MM.1S (cell line): Measurements from ENCODE around the gene SLC18B1.

Experiments
- DNase-seq: peaks from one replicate; pipeline ENCODE4 v3.0.0-alpha.2; 2015
- H2AFZ ChIP-seq: fragments of 300-600 bp; sonication (generic); 2 replicates; pipeline ENCODE4 v1.6.0; 2016; ENCODE audit warnings: antibody characterized with exemption, low read length
- H3F3A ChIP-seq: fragments of 300-600 bp; sonication (generic); 2 replicates; pipeline ENCODE4 v1.6.1; 2016; ENCODE audit warnings: mild to moderate bottlenecking, antibody characterized with exemption, low read length, moderate library complexity, mixed read lengths; ENCODE audit not compliant: insufficient read depth
- H3K27ac ChIP-seq: fragments of 300-600 bp; sonication (generic); 2 replicates; pipeline ENCODE4 v1.5.1; 2016; ENCODE audit warnings: mild to moderate bottlenecking, low read length
- H3K27me3 ChIP-seq: fragments of 300-600 bp; sonication (generic); replicated peaks from 2 replicates; pipeline ENCODE4 v1.6.0; 2016; ENCODE audit warnings: low read length; ENCODE audit not compliant: insufficient read depth
- H3K36me3 ChIP-seq: fragments of 300-600 bp; sonication (generic); replicated peaks from 2 replicates; pipeline ENCODE4 v1.6.1; 2016; ENCODE audit warnings: mild to moderate bottlenecking, low read length, mixed read lengths; ENCODE audit not compliant: insufficient read depth
- H3K4me1 ChIP-seq: fragments of 300-600 bp; sonication (generic); 2 replicates; pipeline ENCODE4 v1.6.1; 2016; ENCODE audit warnings: low read length, mixed read lengths
- H3K4me2 ChIP-seq: fragments of 300-600 bp; sonication (generic); 2 replicates; pipeline ENCODE4 v1.6.0; 2016; ENCODE audit warnings: low read depth, low read length
- H3K4me3 ChIP-seq: fragments of 300-600 bp; sonication (generic); 2 replicates; pipeline ENCODE4 v1.5.1; 2016; ENCODE audit warnings: low read length, mixed read lengths
- H3K79me2 ChIP-seq: fragments of 300-600 bp; sonication (generic); 2 replicates; pipeline ENCODE4 v1.6.1; 2016; ENCODE audit warnings: mixed run types, low read length, mixed read lengths
- H3K9ac ChIP-seq: fragments of 300-600 bp; sonication (generic); 2 replicates; pipeline ENCODE4 v1.6.1; 2016; ENCODE audit warnings: low read length, mixed read lengths
- H3K9me2 ChIP-seq: fragments of 300-600 bp; sonication (generic); replicated peaks from 2 replicates; pipeline ENCODE4 v1.6.1; 2016; ENCODE audit warnings: mild to moderate bottlenecking, low read length, mixed read lengths; ENCODE audit not compliant: insufficient read depth
- H3K9me3 ChIP-seq: fragments of 300-600 bp; sonication (generic); replicated peaks from 2 replicates; pipeline ENCODE4 v1.6.1; 2016; ENCODE audit warnings: mild to moderate bottlenecking, low read length, mixed read lengths; ENCODE audit not compliant: insufficient read depth
- H4K20me1 ChIP-seq: fragments of 300-600 bp; sonication (generic); 2 replicates; pipeline ENCODE4 v1.6.1; 2016; ENCODE audit warnings: mild to moderate bottlenecking, low read length, moderate library complexity, mixed read lengths; ENCODE audit not compliant: insufficient read depth
- EZH2 ChIP-seq: fragments of 300-600 bp; sonication (generic); optimal IDR thresholded peaks from 2 replicates; pipeline ENCODE3; 2017; ENCODE audit warnings: low read depth, mild to moderate bottlenecking, antibody characterized with exemption, low read length, mixed read lengths
- EZH2phosphoT487 ChIP-seq: fragments of 300-600 bp; sonication (generic); IDR thresholded peaks from 2 replicates; pipeline ENCODE4 v1.6.1; 2018; ENCODE audit warnings: antibody characterized with exemption, low read length
- TF ChIP-seq, protein P1 (sequence below): fragments of 300-600 bp; sonication (generic); IDR thresholded peaks from 2 replicates; pipeline ENCODE4 v1.5.1; 2016; ENCODE audit warnings: antibody characterized with exemption, low read length, mixed read lengths

Gene SLC18B1

GRCh38 chr6:132789396-132789776 is 9.1 kb downstream of the SLC18B1 start:
- H3K27me3 ChIP-seq, result no peaks in the 10 kb centered on the region
- H2AFZ ChIP-seq, result no peak overlapping the region
- no peaks in the 10 kb centered on the region for H4K20me1 ChIP-seq
- H3K9ac ChIP-seq, result no peak overlapping the region
- TF ChIP-seq, protein P1, sequence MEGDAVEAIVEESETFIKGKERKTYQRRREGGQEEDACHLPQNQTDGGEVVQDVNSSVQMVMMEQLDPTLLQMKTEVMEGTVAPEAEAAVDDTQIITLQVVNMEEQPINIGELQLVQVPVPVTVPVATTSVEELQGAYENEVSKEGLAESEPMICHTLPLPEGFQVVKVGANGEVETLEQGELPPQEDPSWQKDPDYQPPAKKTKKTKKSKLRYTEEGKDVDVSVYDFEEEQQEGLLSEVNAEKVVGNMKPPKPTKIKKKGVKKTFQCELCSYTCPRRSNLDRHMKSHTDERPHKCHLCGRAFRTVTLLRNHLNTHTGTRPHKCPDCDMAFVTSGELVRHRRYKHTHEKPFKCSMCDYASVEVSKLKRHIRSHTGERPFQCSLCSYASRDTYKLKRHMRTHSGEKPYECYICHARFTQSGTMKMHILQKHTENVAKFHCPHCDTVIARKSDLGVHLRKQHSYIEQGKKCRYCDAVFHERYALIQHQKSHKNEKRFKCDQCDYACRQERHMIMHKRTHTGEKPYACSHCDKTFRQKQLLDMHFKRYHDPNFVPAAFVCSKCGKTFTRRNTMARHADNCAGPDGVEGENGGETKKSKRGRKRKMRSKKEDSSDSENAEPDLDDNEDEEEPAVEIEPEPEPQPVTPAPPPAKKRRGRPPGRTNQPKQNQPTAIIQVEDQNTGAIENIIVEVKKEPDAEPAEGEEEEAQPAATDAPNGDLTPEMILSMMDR, result no peak
- TF ChIP-seq EZH2 (no peak), EZH2phosphoT487 (no peak)
- no peaks in the 10 kb centered on the region for H3K79me2 ChIP-seq
- no peaks in the 10 kb centered on the region for H3K9me2 ChIP-seq
- H3K36me3 ChIP-seq, result no peaks in the 10 kb centered on the region
- DNase-seq, result no peak
- H3K9me3 ChIP-seq, result no peaks in the 10 kb centered on the region
- H3K4me1 ChIP-seq, result no peaks in the 10 kb centered on the region
- no peaks in the 10 kb centered on the region for H3F3A ChIP-seq
- H3K4me2 ChIP-seq, result no peak overlapping the region
- no peak overlapping the region for H3K4me3 ChIP-seq
- H3K27ac ChIP-seq, result no peak overlapping the region

DNA sequence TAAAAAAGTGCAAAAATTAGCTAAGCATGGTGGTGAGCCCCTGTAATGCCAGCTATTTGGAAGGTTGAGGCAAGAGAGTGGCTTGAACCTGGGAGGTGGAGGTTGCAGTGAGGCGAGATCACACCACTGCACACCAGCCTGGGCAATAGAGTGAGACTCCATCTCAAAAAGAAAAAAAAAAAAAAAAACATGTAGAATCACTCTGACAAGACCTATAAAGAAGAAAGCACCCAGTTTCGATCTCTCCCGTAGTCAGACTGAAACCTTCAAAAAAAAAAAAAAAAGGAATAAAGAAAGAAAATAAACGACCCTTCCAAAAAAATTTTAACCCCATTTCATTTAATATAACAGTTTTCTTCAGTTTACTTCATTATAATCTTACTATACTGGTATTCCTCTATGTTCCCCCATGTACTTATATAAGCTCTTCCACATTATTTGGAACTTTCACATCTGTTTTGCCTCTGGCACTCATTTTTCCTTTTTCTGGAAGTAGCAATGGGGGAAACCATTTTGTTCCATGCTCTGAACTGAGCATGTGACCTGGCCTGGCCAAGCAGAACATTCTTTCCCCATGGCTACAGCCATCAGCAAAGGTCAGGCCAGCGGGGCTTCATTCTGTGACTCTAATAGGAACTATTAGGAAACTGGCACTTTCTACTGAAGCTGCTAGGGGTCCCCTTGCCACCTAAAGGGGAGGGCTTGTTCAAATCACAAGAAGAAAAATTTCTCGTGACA is 9.6 kb downstream of the SLC18B1 start:
- H3K27ac ChIP-seq, result no peak overlapping the region
- no peak overlapping the region for H3K4me3 ChIP-seq
- no peak overlapping the region for H3K9ac ChIP-seq
- H3K4me1 ChIP-seq, result no peaks in the 10 kb centered on the region
- H3F3A ChIP-seq, result no peaks in the 10 kb centered on the region
- no peak overlapping the region for H2AFZ ChIP-seq
- H3K27me3 ChIP-seq, result no peaks in the 10 kb centered on the region
- H4K20me1 ChIP-seq, result no peaks in the 10 kb centered on the region
- no peaks in the 10 kb centered on the region for H3K79me2 ChIP-seq
- DNase-seq, result no peak
- no peaks in the 10 kb centered on the region for H3K9me2 ChIP-seq
- H3K4me2 ChIP-seq, result no peak overlapping the region
- TF ChIP-seq, protein P1, result no peak
- TF ChIP-seq EZH2 (no peak), EZH2phosphoT487 (no peak)
- H3K36me3 ChIP-seq, result no peaks in the 10 kb centered on the region
- H3K9me3 ChIP-seq, result no peaks in the 10 kb centered on the region

GRCh38 chr6:132785936-132786335 is 12.5 kb downstream of the SLC18B1 start:
- no peak for TF ChIP-seq EZH2phosphoT487
- TF ChIP-seq, protein P1, result no peak
- TF ChIP-seq EZH2, result no peak
- Histone ChIP-seq H3K4me3 (no peak overlapping the region), H2AFZ (no peak overlapping the region), H3K9me2 (no peaks in the 10 kb centered on the region), H3K4me2 (no peak overlapping the region), H3F3A (no peaks in the 10 kb centered on the region), H3K27ac (no peak overlapping the region), H3K9ac (no peak overlapping the region), H3K36me3 (no peaks in the 10 kb centered on the region), H3K9me3 (no peaks in the 10 kb centered on the region), H3K27me3 (no peaks in the 10 kb centered on the region), H4K20me1 (no peaks in the 10 kb centered on the region), H3K4me1 (no peaks in the 10 kb centered on the region), H3K79me2 (no peaks in the 10 kb centered on the region)
- DNase-seq, result no peak
